GM15510 (cell line): ENCODE results near the gene EPDR1.

Experiments used
- POLR2A ChIP-seq: IDR thresholded peaks from 3 replicates; pipeline ENCODE4 v1.6.1; 2011; ENCODE audit warnings: borderline replicate concordance; ENCODE audit not compliant: insufficient read length; ENCODE audit errors: extremely low read depth

EPDR1 gene

GRCh38 chr7:37945336-37945735 lies 24.9 kb downstream of the EPDR1 start:
- no peak for TF ChIP-seq POLR2A

GRCh38 chr7:37947138-37947940 lies 26.9 kb downstream of the EPDR1 start:
- no peak for TF ChIP-seq POLR2A

GRCh38 chr7:37947941-37948210 lies 27.4 kb downstream of the EPDR1 start:
- TF ChIP-seq POLR2A: no peak

GRCh38 chr7:37952240-37952639 lies 31.8 kb downstream of the EPDR1 start:
- TF ChIP-seq POLR2A: no peak

- no peak for TF ChIP-seq POLR2A
Measured at GRCh38 chr7:37956791-37957190, 36.4 kb downstream of the EPDR1 start.

GRCh38 chr7:37957221-37957970 lies 37.0 kb downstream of the EPDR1 start:
- no peak for TF ChIP-seq POLR2A

- no peak for TF ChIP-seq POLR2A
Measured at GRCh38 chr7:37960483-37960882, 40.0 kb downstream of the EPDR1 start.

- no peak for TF ChIP-seq POLR2A
Measured at GRCh38 chr7:37961251-37961650, 40.8 kb downstream of the EPDR1 start.

GRCh38 chr7:37964196-37964595 lies 43.8 kb downstream of the EPDR1 start:
- TF ChIP-seq POLR2A: no peak

GRCh38 chr7:37970211-37970610 lies 49.8 kb downstream of the EPDR1 start:
- TF ChIP-seq POLR2A: no peak

GRCh38 chr7:37971491-37971890 lies 51.1 kb downstream of the EPDR1 start:
- TF ChIP-seq POLR2A: no peak

- no peak for TF ChIP-seq POLR2A
Measured at GRCh38 chr7:37973915-37974314, 53.5 kb downstream of the EPDR1 start.

GRCh38 chr7:37974711-37975110 lies 54.3 kb downstream of the EPDR1 start:
- TF ChIP-seq POLR2A: no peak

GRCh38 chr7:37977243-37977642 lies 56.8 kb downstream of the EPDR1 start:
- no peak for TF ChIP-seq POLR2A

- TF ChIP-seq POLR2A: no peak
Measured at GRCh38 chr7:37981664-37982063, 61.2 kb downstream of the EPDR1 start.

- TF ChIP-seq POLR2A: no peak
Measured at GRCh38 chr7:37982423-37982822, 62.0 kb downstream of the EPDR1 start.
